Measurements from ENCODE around the gene UBL7.

UBL7 gene

DNA sequence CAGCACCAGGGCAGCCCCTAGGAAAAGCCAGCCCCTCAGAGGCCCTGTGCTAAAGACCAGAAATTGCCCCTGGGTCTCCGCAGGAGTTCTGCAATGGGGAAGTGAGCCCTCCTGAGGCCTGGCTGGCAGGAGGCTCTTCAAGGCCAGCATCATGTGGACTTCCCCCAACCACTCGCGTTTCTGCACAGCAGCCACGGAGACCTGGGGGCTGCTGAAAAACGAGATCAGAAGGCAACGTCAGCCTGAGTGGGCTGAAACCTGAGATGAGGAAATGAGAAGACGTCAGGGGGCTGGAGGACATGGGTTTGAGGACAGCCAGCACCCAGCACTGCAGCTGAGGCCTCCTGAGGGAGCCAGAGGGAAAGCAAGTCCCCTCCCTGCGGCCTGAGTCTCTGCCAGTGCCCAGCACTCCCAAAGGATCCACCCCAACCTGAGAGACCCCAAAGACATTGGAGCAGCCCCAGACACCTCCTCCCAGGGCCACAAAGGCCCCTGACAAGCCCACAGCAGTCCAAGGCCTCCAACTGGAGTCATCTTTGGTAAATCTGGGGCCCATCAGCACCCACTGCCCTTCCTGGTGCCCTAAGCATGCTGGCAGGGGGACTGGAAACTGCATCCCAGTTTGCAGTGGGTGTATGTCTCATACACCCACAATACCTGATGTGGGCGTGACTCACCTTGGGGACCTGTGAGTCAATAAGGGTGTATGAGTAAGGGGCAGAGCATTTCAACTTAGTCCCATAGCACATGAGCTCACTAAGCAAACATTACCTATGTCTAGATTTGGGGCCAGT lies 64.3 kb downstream of the UBL7 start:
- Histone ChIP-seq H3K4me1 (ENCODE audit: insufficient read depth, low read length) (peaks cover 13% of the 10 kb centered on the region; the same call in 1 of the 2 replicates), H3K9ac (ENCODE audit: low read depth, low read length) (no peak overlapping the region), H3K9me3 (ENCODE audit: control insufficient read depth, insufficient read depth, low read length) (no peaks in the 10 kb centered on the region), H3K36me3 (ENCODE audit: insufficient read depth, low read length) (no peaks in the 10 kb centered on the region)

DNA sequence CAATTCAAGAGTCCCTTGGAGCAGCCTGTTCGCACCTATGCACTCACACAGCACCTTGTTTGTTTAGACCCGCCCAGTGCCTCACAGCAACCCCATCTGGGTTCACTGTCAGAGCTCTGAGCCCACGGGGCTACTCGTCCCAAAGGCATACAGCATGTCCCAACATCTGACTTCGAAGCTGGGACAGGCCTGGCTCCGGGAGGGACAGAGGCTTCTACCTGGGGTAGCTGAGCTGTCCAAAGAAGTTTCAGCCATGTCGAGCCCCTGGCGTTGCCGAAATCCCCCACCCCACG lies 64.9 kb downstream of the UBL7 start:
- peaks cover 13% of the 10 kb centered on the region; the same call in 1 of the 2 replicates for H3K4me1 ChIP-seq (ENCODE audit: insufficient read depth, low read length)
- no peaks in the 10 kb centered on the region for H3K9me3 ChIP-seq (ENCODE audit: control insufficient read depth, insufficient read depth, low read length)
- H3K36me3 ChIP-seq (ENCODE audit: insufficient read depth, low read length) = no peaks in the 10 kb centered on the region
- no peak overlapping the region for H3K9ac ChIP-seq (ENCODE audit: low read depth, low read length)
